Activated CD4-positive, alpha-beta T cell treated with anti-CD3 and anti-CD28 coated beads for 36 hours (primary cell): ENCODE results near the gene MCF2L. TPM values are rescaled to one million over a fixed set of nuclear protein-coding genes. Genes with fewer than 3 reads are reported as not detected.
"Not testable (repeated sequence)": the region's sequence is repeated elsewhere in the genome, so short reads cannot be mapped to it uniquely, and the experiment has no call there.

Source experiments
- ATAC-seq: fragments of 200-7000 bp; cut with Tn5 transposase; one replicate; pipeline ENCODE4 v1.10.0; 2021; ENCODE audit warnings: mild to moderate bottlenecking, moderate library complexity
- CTCF ChIA-PET: fragments of 350-600 bp; sonication (Branson Sonifier 250); formaldehyde crosslinking; loops from one replicate; lab custom pipeline; 2021; ENCODE audit warnings: antibody characterized with exemption; lab: Charles Lee
- POLR2A ChIA-PET: fragments of 350-600 bp; sonication (Branson Sonifier 250); formaldehyde crosslinking; loops from one replicate; lab custom pipeline; 2021; ENCODE audit warnings: antibody characterized with exemption, inconsistent platforms; lab: Charles Lee
- DNase-seq: peaks from one replicate; pipeline ENCODE4 v3.0.0-alpha.2; 2020
- H3K27ac Mint-ChIP-seq: one replicate; pipeline ENCODE4 v1.8.0; 2021; ENCODE audit warnings: mixed read lengths
- H3K27me3 Mint-ChIP-seq: one replicate; pipeline ENCODE4 v1.8.0; 2021; ENCODE audit warnings: mixed read lengths
- H3K36me3 Mint-ChIP-seq: one replicate; pipeline ENCODE4 v1.8.0; 2021; ENCODE audit warnings: low read depth, mixed read lengths
- H3K4me1 Mint-ChIP-seq: one replicate; pipeline ENCODE4 v1.8.0; 2021; ENCODE audit warnings: mixed read lengths
- H3K4me3 Mint-ChIP-seq: one replicate; pipeline ENCODE4 v1.8.0; 2021; ENCODE audit warnings: mild to moderate bottlenecking, moderate library complexity, mixed read lengths
- H3K9me3 Mint-ChIP-seq: one replicate; pipeline ENCODE4 v1.8.0; 2021; ENCODE audit warnings: low read depth, mixed read lengths
- intact Hi-C, 2 experiments: fragments of 100-400 bp; cut with DNase I in 1 of 2; cut with micrococcal nuclease in 1 of 2; formaldehyde crosslinking; loops; one replicate each; pipeline versions ENCODE4 v1.14.2 to v1.15.1; 2022 to 2024; cut with DNase I, micrococcal nuclease
- total RNA-seq, 2 experiments: library from RNA; stranded (reverse); gene quantifications; one replicate each; pipeline ENCODE4 v1.2.3, GENCODE V29; 2021

MCF2L gene
- total RNA-seq, 2 experiments from 2014 or later: 8.4 to 8.7 TPM

GRCh38 chr13:113022745-113023574, 53.9 kb downstream of the MCF2L start:
- H3K9me3 Mint-ChIP-seq: no peaks in the 10 kb centered on the region
- H3K36me3 Mint-ChIP-seq: no peaks in the 10 kb centered on the region
- ATAC-seq (no peak), DNase-seq (no peak)
- H3K4me1 Mint-ChIP-seq: no peaks in the 10 kb centered on the region
- POLR2A ChIA-PET: no interaction called here
- H3K27ac Mint-ChIP-seq: no peak overlapping the region
- no peaks in the 10 kb centered on the region for H3K27me3 Mint-ChIP-seq
- intact Hi-C loops: no loop called here
- CTCF ChIA-PET: no interaction called here
- no peak overlapping the region for H3K4me3 Mint-ChIP-seq

GRCh38 chr13:113023694-113024430, 54.8 kb downstream of the MCF2L start:
- no peaks in the 10 kb centered on the region for H3K27me3 Mint-ChIP-seq
- H3K4me1 Mint-ChIP-seq: no peaks in the 10 kb centered on the region
- intact Hi-C loops: no loop called here
- H3K27ac Mint-ChIP-seq: no peak overlapping the region
- no peaks in the 10 kb centered on the region for H3K36me3 Mint-ChIP-seq
- no peak overlapping the region for H3K4me3 Mint-ChIP-seq
- POLR2A ChIA-PET: no interaction called here
- CTCF ChIA-PET: no interaction called here
- DNase-seq (no peak), ATAC-seq (no peak)
- no peaks in the 10 kb centered on the region for H3K9me3 Mint-ChIP-seq

GRCh38 chr13:113024466-113024865, 55.5 kb downstream of the MCF2L start:
- H3K4me3 Mint-ChIP-seq: no peak overlapping the region
- no peak overlapping the region for H3K27ac Mint-ChIP-seq
- DNase-seq (no peak), ATAC-seq (no peak)
- ChIA-PET CTCF (no interaction called here), POLR2A (no interaction called here)
- no peaks in the 10 kb centered on the region for H3K27me3 Mint-ChIP-seq
- no peaks in the 10 kb centered on the region for H3K4me1 Mint-ChIP-seq
- intact Hi-C loops: no loop called here
- H3K9me3 Mint-ChIP-seq: no peaks in the 10 kb centered on the region
- H3K36me3 Mint-ChIP-seq: no peaks in the 10 kb centered on the region

- H3K27me3 Mint-ChIP-seq: no peaks in the 10 kb centered on the region
- ChIA-PET CTCF (interaction anchor here (4.3 kb wide), 1 partner anchor 84 kb away, joined by 26 read pairs; no protein-coding TSS in a partner anchor), POLR2A (interaction anchor here (0.6 kb wide), 1 partner anchor 11 kb away, joined by 4 read pairs; no protein-coding TSS in a partner anchor)
- intact Hi-C loops: no loop called here
- H3K4me3 Mint-ChIP-seq: no peak overlapping the region
- H3K27ac Mint-ChIP-seq: no peak overlapping the region
- no peak for DNase-seq
- no peaks in the 10 kb centered on the region for H3K36me3 Mint-ChIP-seq
- ATAC-seq: no peak
- no peaks in the 10 kb centered on the region for H3K9me3 Mint-ChIP-seq
- H3K4me1 Mint-ChIP-seq: no peaks in the 10 kb centered on the region
Measured at GRCh38 chr13:113026391-113026910, 57.4 kb downstream of the MCF2L start.

- no peaks in the 10 kb centered on the region for H3K36me3 Mint-ChIP-seq
- no peaks in the 10 kb centered on the region for H3K9me3 Mint-ChIP-seq
- no peak overlapping the region for H3K27ac Mint-ChIP-seq
- ATAC-seq: no peak
- no peaks in the 10 kb centered on the region for H3K4me1 Mint-ChIP-seq
- intact Hi-C loops: no loop called here
- no peak for DNase-seq
- H3K4me3 Mint-ChIP-seq: no peak overlapping the region
- CTCF ChIA-PET: interaction anchor here (4.3 kb wide), 1 partner anchor 84 kb away, joined by 26 read pairs; no protein-coding TSS in a partner anchor
- no peaks in the 10 kb centered on the region for H3K27me3 Mint-ChIP-seq
- POLR2A ChIA-PET: interaction anchor here (0.6 kb wide), 1 partner anchor 11 kb away, joined by 4 read pairs; no protein-coding TSS in a partner anchor
Measured at GRCh38 chr13:113027095-113027494, 58.1 kb downstream of the MCF2L start.

GRCh38 chr13:113027566-113027965, 58.6 kb downstream of the MCF2L start:
- POLR2A ChIA-PET: no interaction called here
- no peak overlapping the region for H3K27ac Mint-ChIP-seq
- H3K4me3 Mint-ChIP-seq: no peak overlapping the region
- ATAC-seq (no peak), DNase-seq (no peak)
- no peaks in the 10 kb centered on the region for H3K36me3 Mint-ChIP-seq
- CTCF ChIA-PET: interaction anchor here (0.7 to 4.3 kb wide), 2 partner anchors 85 to 156 kb away, joined by 3 to 26 read pairs; no protein-coding TSS in a partner anchor
- H3K9me3 Mint-ChIP-seq: no peaks in the 10 kb centered on the region
- intact Hi-C loops: no loop called here
- H3K27me3 Mint-ChIP-seq: no peaks in the 10 kb centered on the region
- no peaks in the 10 kb centered on the region for H3K4me1 Mint-ChIP-seq

- Mint-ChIP-seq H3K4me3 (no peak overlapping the region), H3K27me3 (no peaks in the 10 kb centered on the region), H3K27ac (no peak overlapping the region), H3K9me3 (no peaks in the 10 kb centered on the region), H3K36me3 (no peaks in the 10 kb centered on the region), H3K4me1 (no peaks in the 10 kb centered on the region)
- DNase-seq (no peak), ATAC-seq (no peak)
- CTCF ChIA-PET: interaction anchor here (0.7 to 4.3 kb wide), 3 partner anchors 27 to 157 kb away, joined by 3 to 26 read pairs (median 3); no protein-coding TSS in a partner anchor
- POLR2A ChIA-PET: no interaction called here
- intact Hi-C loops: loop anchor here (1.0 kb wide), 1 partner anchor 86 kb away; no protein-coding TSS in a partner anchor
Measured at GRCh38 chr13:113028336-113029060, 59.5 kb downstream of the MCF2L start.

GRCh38 chr13:113029061-113029445, 60.0 kb downstream of the MCF2L start:
- intact Hi-C loops: loop anchor here (1.0 kb wide), 1 partner anchor 87 kb away; no protein-coding TSS in a partner anchor
- Mint-ChIP-seq H3K36me3 (no peaks in the 10 kb centered on the region), H3K9me3 (no peaks in the 10 kb centered on the region), H3K27ac (no peak overlapping the region), H3K4me3 (no peak overlapping the region), H3K27me3 (no peaks in the 10 kb centered on the region), H3K4me1 (no peaks in the 10 kb centered on the region)
- POLR2A ChIA-PET: no interaction called here
- DNase-seq (no peak), ATAC-seq (no peak)
- CTCF ChIA-PET: interaction anchor here (0.6 to 4.3 kb wide), 4 partner anchors 8 to 136 kb away, joined by 3 to 26 read pairs (median 4); no protein-coding TSS in a partner anchor

- no peaks in the 10 kb centered on the region for H3K36me3 Mint-ChIP-seq
- peak; percentile 57 for ATAC-seq
- H3K27me3 Mint-ChIP-seq: no peaks in the 10 kb centered on the region
- intact Hi-C loops: loop anchor here (1.0 kb wide), 1 partner anchor 87 kb away; no protein-coding TSS in a partner anchor
- H3K27ac Mint-ChIP-seq: no peak overlapping the region
- H3K4me1 Mint-ChIP-seq: no peaks in the 10 kb centered on the region
- no peaks in the 10 kb centered on the region for H3K9me3 Mint-ChIP-seq
- DNase-seq: peak; percentile 75
- POLR2A ChIA-PET: no interaction called here
- no peak overlapping the region for H3K4me3 Mint-ChIP-seq
- CTCF ChIA-PET: interaction anchor here (0.6 to 4.3 kb wide), 6 partner anchors 9 to 135 kb away, joined by 3 to 26 read pairs (median 4); no protein-coding TSS in a partner anchor
Measured at GRCh38 chr13:113029487-113030258, 60.7 kb downstream of the MCF2L start.

- ATAC-seq, H3K4me3 Mint-ChIP-seq, H3K36me3 Mint-ChIP-seq, POLR2A ChIA-PET, H3K27ac Mint-ChIP-seq, H3K4me1 Mint-ChIP-seq, H3K9me3 Mint-ChIP-seq, H3K27me3 Mint-ChIP-seq, intact Hi-C loops, DNase-seq: not testable (repeated sequence)
- CTCF ChIA-PET: interaction anchor here (1.0 to 4.3 kb wide), 4 partner anchors 9 to 93 kb away, joined by 3 to 26 read pairs (median 4); no protein-coding TSS in a partner anchor
Measured at GRCh38 chr13:113030259-113030640, 61.2 kb downstream of the MCF2L start.
